ENCODE data around the gene PLAC8L1.
"Not testable (repeated sequence)": the region's sequence is repeated elsewhere in the genome, so short reads cannot be mapped to it uniquely, and the experiment has no call there.

PLAC8L1 gene

GRCh38 chr5:146105477-146105876 is at the start of gene PLAC8L1:
PLAC8L1 (minus strand) TSS chr5:146105577; CDS start chr5:146104311, 1,266 bp downstream.
- no peak for DNase-seq (ENCODE audit: low spot score)

- DNase-seq (ENCODE audit: low spot score) = no peak
Measured at GRCh38 chr5:146151970-146152369, 46.6 kb upstream of the PLAC8L1 start.

GRCh38 chr5:146137967-146138403 is 32.6 kb upstream of the PLAC8L1 start:
- DNase-seq (ENCODE audit: low spot score) = no peak

- DNase-seq (ENCODE audit: low spot score) = peak; percentile 0
Measured at GRCh38 chr5:146130440-146131045, 25.2 kb upstream of the PLAC8L1 start.

GRCh38 chr5:146126068-146126467 is 20.7 kb upstream of the PLAC8L1 start:
- no peak for DNase-seq (ENCODE audit: low spot score)

- no peak for DNase-seq (ENCODE audit: low spot score)
Measured at GRCh38 chr5:146124580-146124979, 19.2 kb upstream of the PLAC8L1 start.

- DNase-seq (ENCODE audit: low spot score) = not testable (repeated sequence)
Measured at GRCh38 chr5:146121451-146121850, 16.1 kb upstream of the PLAC8L1 start.

GRCh38 chr5:146118322-146118721 is 12.9 kb upstream of the PLAC8L1 start:
- no peak for DNase-seq (ENCODE audit: low spot score)

- not testable (repeated sequence) for DNase-seq (ENCODE audit: low spot score)
Measured at GRCh38 chr5:146117216-146117615, 11.8 kb upstream of the PLAC8L1 start.

- no peak for DNase-seq (ENCODE audit: low spot score)
Measured at GRCh38 chr5:146116361-146116760, 11.0 kb upstream of the PLAC8L1 start.

- DNase-seq (ENCODE audit: low spot score) = no peak
Measured at GRCh38 chr5:146112476-146112875, 7.1 kb upstream of the PLAC8L1 start.

GRCh38 chr5:146111409-146111808 is 6.0 kb upstream of the PLAC8L1 start:
- DNase-seq (ENCODE audit: low spot score) = no peak

GRCh38 chr5:146109379-146109778 is 4.0 kb upstream of the PLAC8L1 start:
- DNase-seq (ENCODE audit: low spot score) = no peak

- not testable (repeated sequence) for DNase-seq (ENCODE audit: low spot score)
Measured at GRCh38 chr5:146108870-146109269, 3.5 kb upstream of the PLAC8L1 start.

GRCh38 chr5:146107901-146108300 is 2.5 kb upstream of the PLAC8L1 start:
- DNase-seq (ENCODE audit: low spot score) = no peak

GRCh38 chr5:146103594-146103993 is 1.8 kb downstream of the PLAC8L1 start:
- DNase-seq (ENCODE audit: low spot score) = no peak

- DNase-seq (ENCODE audit: low spot score) = no peak
Measured at GRCh38 chr5:146101646-146102045, 3.7 kb downstream of the PLAC8L1 start.

- DNase-seq (ENCODE audit: low spot score) = no peak
Measured at GRCh38 chr5:146098047-146098446, 7.3 kb downstream of the PLAC8L1 start.

GRCh38 chr5:146091881-146092280 is 13.5 kb downstream of the PLAC8L1 start:
- DNase-seq (ENCODE audit: low spot score) = no peak

- DNase-seq (ENCODE audit: low spot score) = no peak
Measured at GRCh38 chr5:146089287-146089686, 16.1 kb downstream of the PLAC8L1 start.

GRCh38 chr5:146088098-146088497 is 17.3 kb downstream of the PLAC8L1 start:
- no peak for DNase-seq (ENCODE audit: low spot score)

- no peak for DNase-seq (ENCODE audit: low spot score)
Measured at GRCh38 chr5:146084376-146084775, 21.0 kb downstream of the PLAC8L1 start.

- DNase-seq (ENCODE audit: low spot score) = no peak
Measured at GRCh38 chr5:146082798-146083197, 22.6 kb downstream of the PLAC8L1 start.

- DNase-seq (ENCODE audit: low spot score) = no peak
Measured at GRCh38 chr5:146081556-146081955, 23.8 kb downstream of the PLAC8L1 start.
